Neural progenitor cell (in vitro differentiated cells): Measurements from ENCODE around the gene CFL1. TPM values are rescaled to one million over a fixed set of nuclear protein-coding genes. Genes with fewer than 3 reads are reported as not detected.
A peak's percentile ranks its signal among the peaks of the same experiment; 100 is the strongest.

Source experiments
- DNase-seq: peaks from one replicate; pipeline ENCODE4 v3.0.0-alpha.2; 2016; ENCODE audit warnings: low spot score
- H2AFZ ChIP-seq: fragments of 200-600 bp; sonication (generic); replicated peaks from 2 replicates; pipeline ENCODE4 v1.6.1; 2016; ENCODE audit warnings: antibody characterized with exemption
- H3F3A ChIP-seq: fragments of 200-600 bp; sonication (generic); 2 replicates; pipeline ENCODE4 v1.6.1; 2016; ENCODE audit warnings: antibody characterized with exemption, low read depth
- H3K27ac ChIP-seq: fragments of 200-600 bp; sonication (generic); 2 replicates; pipeline ENCODE4 v1.5.1; 2016; ENCODE audit warnings: mild to moderate bottlenecking
- H3K27me3 ChIP-seq: fragments of 200-600 bp; sonication (generic); 2 replicates; pipeline ENCODE4 v1.6.1; 2016; ENCODE audit warnings: mild to moderate bottlenecking, moderate library complexity
- H3K36me3 ChIP-seq: fragments of 200-600 bp; sonication (generic); 2 replicates; pipeline ENCODE4 v1.5.1; 2016
- H3K4me1 ChIP-seq: fragments of 200-600 bp; sonication (generic); 2 replicates; pipeline ENCODE4 v1.6.1; 2016; ENCODE audit warnings: mixed run types
- H3K4me2 ChIP-seq: fragments of 200-600 bp; sonication (generic); 2 replicates; pipeline ENCODE4 v1.6.1; 2016
- H3K4me3 ChIP-seq: fragments of 200-600 bp; sonication (generic); 2 replicates; pipeline ENCODE4 v1.5.1; 2016
- H3K79me2 ChIP-seq: fragments of 200-600 bp; sonication (generic); 2 replicates; pipeline ENCODE4 v1.6.1; 2016; ENCODE audit warnings: low read depth
- H3K9ac ChIP-seq: fragments of 200-600 bp; sonication (generic); 2 replicates; pipeline ENCODE4 v1.6.1; 2016
- H3K9me3 ChIP-seq: fragments of 200-600 bp; sonication (generic); 2 replicates; pipeline ENCODE4 v1.5.1; 2016; ENCODE audit warnings: low read depth
- H4K20me1 ChIP-seq: fragments of 200-600 bp; sonication (generic); 2 replicates; pipeline ENCODE4 v1.6.1; 2016; ENCODE audit warnings: low read depth
- H3K27ac Mint-ChIP-seq: 3 replicates; pipeline ENCODE4 v1.8.0; 2021; ENCODE audit warnings: mixed read lengths
- H3K27me3 Mint-ChIP-seq: 2 replicates; pipeline ENCODE4 v1.8.0; 2022; ENCODE audit warnings: low read depth, mild to moderate bottlenecking, inconsistent platforms, moderate library complexity, mixed read lengths; ENCODE audit not compliant: insufficient read depth
- H3K36me3 Mint-ChIP-seq: 3 replicates; pipeline ENCODE4 v1.8.0; 2021; ENCODE audit warnings: mixed read lengths
- H3K4me1 Mint-ChIP-seq: 3 replicates; pipeline ENCODE4 v1.8.0; 2021; ENCODE audit warnings: mixed read lengths
- H3K4me3 Mint-ChIP-seq: 3 replicates; pipeline ENCODE4 v1.8.0; 2021; ENCODE audit warnings: mild to moderate bottlenecking, moderate library complexity, mixed read lengths
- H3K9me3 Mint-ChIP-seq: 3 replicates; pipeline ENCODE4 v1.8.0; 2020; ENCODE audit warnings: mixed read lengths
- CTCF ChIP-seq: fragments of 200-600 bp; sonication (generic); IDR thresholded peaks from 2 replicates; pipeline ENCODE4 v1.5.1; 2017; ENCODE audit warnings: antibody characterized with exemption, mild to moderate bottlenecking
- EZH2 ChIP-seq: fragments of 200-600 bp; sonication (generic); IDR thresholded peaks from 2 replicates; pipeline ENCODE4 v1.6.1; 2017; ENCODE audit warnings: antibody characterized with exemption, mild to moderate bottlenecking, moderate library complexity
- EZH2phosphoT487 ChIP-seq: fragments of 200-600 bp; sonication (generic); IDR thresholded peaks from 2 replicates; pipeline ENCODE4 v1.6.1; 2017; ENCODE audit warnings: antibody characterized with exemption
- total RNA-seq: library from RNA; depleted of rRNA; stranded (reverse); fragments of >200 nt; gene quantifications from 2 replicates; pipeline ENCODE4 v1.2.3, GENCODE V29; 2015; ENCODE audit warnings: low replicate concordance

CFL1 gene
- total RNA-seq, 1 donor from 2014 or later, result 704 TPM

GRCh38 chr11:65898656-65899355 is 40.8 kb upstream of the CFL1 start:
- H3K9me3 ChIP-seq, result no peaks in the 10 kb centered on the region
- H3K4me3 ChIP-seq, result peak overlapping the region; percentile 47
- H3K36me3 ChIP-seq, result no peaks in the 10 kb centered on the region
- H4K20me1 ChIP-seq, result no peaks in the 10 kb centered on the region
- peaks cover 78% of the 10 kb centered on the region for H3K27me3 ChIP-seq
- Mint-ChIP-seq H3K9me3 (no peaks in the 10 kb centered on the region), H3K4me3 (peak overlapping the region; percentile 81), H3K4me1 (peaks cover 20% of the 10 kb centered on the region), H3K27ac (no peak overlapping the region), H3K36me3 (no peaks in the 10 kb centered on the region), H3K27me3 (peaks cover 38% of the 10 kb centered on the region)
- peaks cover 13% of the 10 kb centered on the region for H3F3A ChIP-seq
- peak overlapping the region; percentile 61 for H3K4me2 ChIP-seq
- no peak overlapping the region for H3K9ac ChIP-seq
- no peak for DNase-seq
- peaks cover 5% of the 10 kb centered on the region for H3K4me1 ChIP-seq
- TF ChIP-seq EZH2phosphoT487, result no peak
- TF ChIP-seq EZH2, result no peak
- no peak for TF ChIP-seq CTCF
- H3K27ac ChIP-seq, result no peak overlapping the region
- peak overlapping the region; percentile 30 for H2AFZ ChIP-seq
- H3K79me2 ChIP-seq, result no peaks in the 10 kb centered on the region

- no peak overlapping the region for H3K4me3 Mint-ChIP-seq
- Histone ChIP-seq H3K9ac (no peak overlapping the region), H3K79me2 (peaks cover 2% of the 10 kb centered on the region), H3K27me3 (peaks cover 61% of the 10 kb centered on the region), H4K20me1 (peaks cover 11% of the 10 kb centered on the region), H3F3A (peaks cover 26% of the 10 kb centered on the region), H3K4me1 (peaks cover 11% of the 10 kb centered on the region), H2AFZ (no peak overlapping the region), H3K27ac (no peak overlapping the region), H3K4me2 (no peak overlapping the region), H3K4me3 (no peak overlapping the region), H3K36me3 (no peaks in the 10 kb centered on the region), H3K9me3 (no peaks in the 10 kb centered on the region)
- H3K9me3 Mint-ChIP-seq, result no peaks in the 10 kb centered on the region
- TF ChIP-seq EZH2 (no peak), EZH2phosphoT487 (no peak)
- H3K36me3 Mint-ChIP-seq, result no peaks in the 10 kb centered on the region
- no peak overlapping the region for H3K27ac Mint-ChIP-seq
- H3K4me1 Mint-ChIP-seq, result peaks cover 20% of the 10 kb centered on the region
- no peak for DNase-seq
- H3K27me3 Mint-ChIP-seq, result peaks cover 38% of the 10 kb centered on the region
Measured at GRCh38 chr11:65897020-65897471, 39.1 kb upstream of the CFL1 start.

GRCh38 chr11:65896034-65896999 is 38.3 kb upstream of the CFL1 start:
- TF ChIP-seq EZH2phosphoT487 (no peak), EZH2 (no peak), CTCF (no peak)
- Mint-ChIP-seq H3K9me3 (no peaks in the 10 kb centered on the region), H3K27ac (no peak overlapping the region), H3K27me3 (peaks cover 35% of the 10 kb centered on the region), H3K4me1 (peaks cover 22% of the 10 kb centered on the region), H3K36me3 (no peaks in the 10 kb centered on the region), H3K4me3 (peak overlapping the region; percentile 59)
- H3K4me3 ChIP-seq, result no peak overlapping the region
- H3K36me3 ChIP-seq, result no peaks in the 10 kb centered on the region
- peaks cover 9% of the 10 kb centered on the region for H3K79me2 ChIP-seq
- H4K20me1 ChIP-seq, result peaks cover 14% of the 10 kb centered on the region
- H2AFZ ChIP-seq, result no peak overlapping the region
- H3K4me1 ChIP-seq, result peaks cover 15% of the 10 kb centered on the region
- H3K4me2 ChIP-seq, result no peak overlapping the region
- H3K27me3 ChIP-seq, result peaks cover 53% of the 10 kb centered on the region
- H3F3A ChIP-seq, result peaks cover 28% of the 10 kb centered on the region
- no peak overlapping the region for H3K27ac ChIP-seq
- no peak for DNase-seq
- no peaks in the 10 kb centered on the region for H3K9me3 ChIP-seq
- H3K9ac ChIP-seq, result no peak overlapping the region
